ENCODE results near the gene HDGFL2.
"Not testable (repeated sequence)": the region's sequence is repeated elsewhere in the genome, so short reads cannot be mapped to it uniquely, and the experiment has no call there.

HDGFL2 gene

GRCh38 chr19:4522291-4523002, 50.4 kb downstream of the HDGFL2 start:
- Histone ChIP-seq H3K4me1 (ENCODE audit: control insufficient read depth in 1 of 2, insufficient read depth in 2 of 2, low read length in 2 of 2) (peaks cover 5 to 25% of the 10 kb centered on the region in 2 donors), H3K27ac (ENCODE audit: low read length) (no peak overlapping the region), H3K9me3 (ENCODE audit: control insufficient read depth in 1 of 2, low read length in 2 of 2) (no peaks in the 10 kb centered on the region), H3K36me3 (ENCODE audit: control insufficient read depth in 1 of 2, insufficient read depth in 2 of 2, low read length in 2 of 2) (no peaks in the 10 kb centered on the region), H3K27me3 (ENCODE audit: low read depth, low read length) (no peaks in the 10 kb centered on the region), H3K4me3 (ENCODE audit: low read depth in 1 of 2, low read length in 2 of 2) (no peak overlapping the region)

DNA sequence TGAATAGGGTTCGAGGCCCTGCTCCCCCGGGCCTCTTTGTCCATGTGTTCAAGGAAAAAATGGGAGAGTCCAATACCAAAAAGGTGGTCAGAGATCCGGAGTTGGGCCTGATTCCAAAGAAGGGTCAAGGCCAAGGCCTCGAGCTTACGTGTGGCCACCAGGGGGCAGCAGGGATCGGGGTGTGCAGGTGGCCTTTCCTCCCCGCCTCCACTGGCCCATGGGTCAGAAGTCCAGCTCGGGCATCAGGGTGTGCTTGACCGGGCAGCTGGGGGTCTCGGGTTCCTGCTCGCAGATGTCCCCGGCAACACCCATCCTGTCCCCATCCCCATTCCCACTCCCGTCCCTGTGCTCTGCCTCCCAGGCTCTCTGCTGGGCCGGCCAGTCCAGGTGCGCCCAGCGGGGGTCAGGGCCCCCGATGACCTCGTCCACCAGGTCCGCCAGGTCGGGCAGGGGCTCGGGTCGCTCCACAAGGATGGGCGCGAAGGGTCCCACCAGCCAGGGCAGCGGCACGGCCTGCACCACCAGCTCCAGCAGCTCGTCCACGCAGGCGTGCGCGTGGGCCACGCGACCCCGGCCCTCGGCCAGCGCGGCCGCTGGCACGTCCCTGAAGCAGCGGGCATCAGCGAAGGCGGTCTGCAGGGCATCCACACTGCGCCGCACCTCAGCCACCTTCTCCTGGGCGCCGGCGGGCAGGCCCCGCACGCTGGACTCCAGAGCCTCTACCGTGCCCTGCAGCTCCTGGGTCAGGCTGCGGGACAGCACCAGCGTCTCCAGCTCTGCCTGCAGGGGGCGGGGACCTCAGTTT, 51.4 kb downstream of the HDGFL2 start:
- Histone ChIP-seq H3K27ac (ENCODE audit: low read length) (no peak overlapping the region), H3K27me3 (ENCODE audit: low read depth, low read length) (no peaks in the 10 kb centered on the region), H3K9me3 (ENCODE audit: control insufficient read depth in 1 of 2, low read length in 2 of 2) (no peaks in the 10 kb centered on the region), H3K36me3 (ENCODE audit: control insufficient read depth in 1 of 2, insufficient read depth in 2 of 2, low read length in 2 of 2) (no peaks in the 10 kb centered on the region), H3K4me3 (ENCODE audit: low read depth in 1 of 2, low read length in 2 of 2) (no peak overlapping the region), H3K4me1 (ENCODE audit: control insufficient read depth in 1 of 2, insufficient read depth in 2 of 2, low read length in 2 of 2) (peaks cover 5 to 22% of the 10 kb centered on the region in 2 donors)

- H3K27ac ChIP-seq (ENCODE audit: low read length): no peak overlapping the region
- no peak overlapping the region for H3K4me3 ChIP-seq (ENCODE audit: low read depth in 1 of 2, low read length in 2 of 2)
These were observed 52.9 kb downstream of the HDGFL2 start for GRCh38 chr19:4524808-4525562.

DNA sequence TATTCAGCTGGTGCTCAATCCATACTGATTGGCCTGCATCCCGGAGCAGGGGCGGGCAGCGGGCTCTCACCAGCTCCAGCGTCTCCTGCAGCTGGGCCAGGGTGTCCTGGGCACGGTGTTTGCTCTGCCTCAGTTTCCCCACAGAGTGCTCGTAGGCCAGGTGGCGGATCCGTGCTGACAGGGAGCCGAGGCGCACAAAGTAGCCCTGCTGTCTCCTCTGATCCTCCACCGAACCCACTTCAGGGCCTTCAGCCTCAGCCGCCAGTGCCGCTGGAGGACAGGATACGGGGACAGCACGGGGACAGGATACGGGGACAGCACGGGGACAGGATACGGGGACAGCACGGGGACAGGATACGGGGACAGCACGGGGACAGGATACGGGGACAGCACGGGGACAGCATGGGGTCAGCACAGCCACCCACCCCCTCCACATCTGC, 53.5 kb downstream of the HDGFL2 start:
- Histone ChIP-seq H3K4me3 (ENCODE audit: low read depth in 1 of 2, low read length in 2 of 2) (no peak overlapping the region), H3K9me3 (ENCODE audit: control insufficient read depth in 1 of 2, low read length in 2 of 2) (no peaks in the 10 kb centered on the region), H3K27ac (ENCODE audit: low read length) (no peak overlapping the region), H3K36me3 (ENCODE audit: control insufficient read depth in 1 of 2, insufficient read depth in 2 of 2, low read length in 2 of 2) (no peaks in the 10 kb centered on the region), H3K4me1 (ENCODE audit: control insufficient read depth in 1 of 2, insufficient read depth in 2 of 2, low read length in 2 of 2) (peaks cover 0 to 6% of the 10 kb centered on the region in 2 donors), H3K27me3 (ENCODE audit: low read depth, low read length) (no peaks in the 10 kb centered on the region)

More at GRCh38 chr19:4524808-4525562, 52.9 kb downstream of the HDGFL2 start:
- Histone ChIP-seq H3K4me1 (ENCODE audit: control insufficient read depth in 1 of 2, insufficient read depth in 2 of 2, low read length in 2 of 2) (peaks cover 0 to 7% of the 10 kb centered on the region in 2 donors), H3K36me3 (ENCODE audit: control insufficient read depth in 1 of 2, insufficient read depth in 2 of 2, low read length in 2 of 2) (no peaks in the 10 kb centered on the region), H3K27me3 (ENCODE audit: low read depth, low read length) (no peaks in the 10 kb centered on the region), H3K9me3 (ENCODE audit: control insufficient read depth in 1 of 2, low read length in 2 of 2) (no peaks in the 10 kb centered on the region)

DNA sequence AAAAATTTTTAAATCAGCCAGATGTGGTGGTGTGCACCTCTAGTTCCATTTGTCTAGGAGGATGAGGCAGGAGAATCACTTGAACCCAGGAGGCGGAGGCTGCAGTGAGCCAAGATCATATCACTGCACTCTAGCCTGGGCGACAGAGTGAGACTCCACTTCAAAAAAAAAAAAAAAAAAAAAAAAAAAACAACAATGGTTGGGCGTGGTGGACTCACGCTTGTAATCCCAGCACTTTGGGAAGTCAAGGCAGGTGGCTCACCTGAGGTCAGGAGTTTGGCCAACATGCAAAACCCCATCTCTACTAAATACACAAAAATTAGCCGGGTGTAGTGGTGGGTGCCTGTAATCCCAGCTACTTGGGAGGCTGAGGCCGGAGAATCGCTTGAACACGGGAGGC, 55.3 kb downstream of the HDGFL2 start:
- H3K9me3 ChIP-seq (ENCODE audit: control insufficient read depth in 1 of 2, low read length in 2 of 2); H3K4me1 ChIP-seq (ENCODE audit: control insufficient read depth in 1 of 2, insufficient read depth in 2 of 2, low read length in 2 of 2); H3K27me3 ChIP-seq (ENCODE audit: low read depth, low read length); H3K36me3 ChIP-seq (ENCODE audit: control insufficient read depth in 1 of 2, insufficient read depth in 2 of 2, low read length in 2 of 2); H3K27ac ChIP-seq (ENCODE audit: low read length); H3K4me3 ChIP-seq (ENCODE audit: low read depth in 1 of 2, low read length in 2 of 2): not testable (repeated sequence)

GRCh38 chr19:4528843-4529242, 56.7 kb downstream of the HDGFL2 start:
- Histone ChIP-seq H3K27ac (ENCODE audit: low read length) (no peak overlapping the region), H3K4me1 (ENCODE audit: control insufficient read depth in 1 of 2, insufficient read depth in 2 of 2, low read length in 2 of 2) (no peaks in the 10 kb centered on the region), H3K4me3 (ENCODE audit: low read depth in 1 of 2, low read length in 2 of 2) (no peak overlapping the region), H3K36me3 (ENCODE audit: control insufficient read depth in 1 of 2, insufficient read depth in 2 of 2, low read length in 2 of 2) (no peaks in the 10 kb centered on the region), H3K9me3 (ENCODE audit: control insufficient read depth in 1 of 2, low read length in 2 of 2) (no peaks in the 10 kb centered on the region), H3K27me3 (ENCODE audit: low read depth, low read length) (no peaks in the 10 kb centered on the region)

DNA sequence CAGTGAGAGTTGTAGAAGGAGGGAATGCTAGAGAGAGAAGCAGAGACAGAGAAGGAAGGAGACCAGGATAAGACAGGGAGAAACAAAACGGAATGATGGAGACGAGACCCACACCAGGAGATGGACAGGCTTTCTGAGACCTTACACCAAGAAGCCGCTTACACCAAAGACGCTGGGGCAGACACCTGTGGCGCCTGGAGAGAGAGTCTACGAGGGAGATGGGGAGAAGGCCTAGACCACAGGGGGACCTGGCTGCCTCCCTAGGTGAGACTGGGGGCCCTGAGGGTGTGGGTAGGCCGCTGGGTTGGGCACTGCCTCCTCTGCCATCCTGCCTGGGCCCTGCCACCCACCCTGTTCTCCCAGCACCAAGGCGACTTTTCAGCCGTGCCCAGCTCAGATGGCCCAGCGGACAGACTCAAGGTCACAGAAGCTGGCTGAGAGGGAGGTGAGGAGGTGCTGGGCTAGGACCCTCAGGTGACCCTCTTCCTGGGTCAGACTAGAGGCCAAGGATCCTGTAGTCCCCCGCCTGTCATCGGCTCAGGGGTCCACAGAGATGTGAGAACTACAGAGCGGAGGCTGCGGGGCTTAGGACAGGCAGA, 57.9 kb downstream of the HDGFL2 start:
- Histone ChIP-seq H3K4me3 (ENCODE audit: low read depth in 1 of 2, low read length in 2 of 2) (no peak overlapping the region), H3K36me3 (ENCODE audit: control insufficient read depth in 1 of 2, insufficient read depth in 2 of 2, low read length in 2 of 2) (no peaks in the 10 kb centered on the region), H3K27ac (ENCODE audit: low read length) (no peak overlapping the region), H3K4me1 (ENCODE audit: control insufficient read depth in 1 of 2, insufficient read depth in 2 of 2, low read length in 2 of 2) (peaks cover 0 to 4% of the 10 kb centered on the region in 2 donors), H3K27me3 (ENCODE audit: low read depth, low read length) (no peaks in the 10 kb centered on the region), H3K9me3 (ENCODE audit: control insufficient read depth in 1 of 2, low read length in 2 of 2) (no peaks in the 10 kb centered on the region)

DNA sequence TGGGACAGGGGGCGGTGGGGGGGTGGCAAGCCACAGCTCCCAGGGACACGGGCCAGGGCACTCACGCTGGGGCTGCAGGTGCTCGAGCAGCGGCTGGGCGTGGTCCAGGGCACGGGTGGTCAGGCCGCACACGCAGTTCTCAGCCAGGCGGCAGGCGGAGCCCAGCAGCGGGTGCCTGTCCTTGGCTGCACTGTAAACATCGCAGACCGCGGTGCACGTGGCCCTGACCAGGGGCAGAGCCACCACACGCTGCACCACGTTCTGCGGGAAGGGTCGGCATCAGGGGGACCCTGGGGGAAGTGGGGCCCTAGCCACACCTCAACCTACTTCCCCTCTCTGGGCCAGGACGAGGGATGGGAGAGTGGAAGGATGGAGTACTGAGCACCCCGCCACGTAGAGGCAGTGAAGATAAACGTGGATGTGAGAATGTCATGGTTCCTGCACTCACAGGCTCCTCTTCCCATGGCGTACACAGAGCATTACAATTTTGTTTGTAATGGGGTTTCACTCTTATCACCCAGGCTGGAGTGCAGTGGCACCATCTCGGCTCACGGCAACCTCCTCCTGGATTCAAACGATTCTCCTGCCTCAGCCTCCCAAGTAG, 59.6 kb downstream of the HDGFL2 start:
- Histone ChIP-seq H3K27ac (ENCODE audit: low read length) (no peak overlapping the region), H3K4me3 (ENCODE audit: low read depth in 1 of 2, low read length in 2 of 2) (no peak overlapping the region), H3K36me3 (ENCODE audit: control insufficient read depth in 1 of 2, insufficient read depth in 2 of 2, low read length in 2 of 2) (no peaks in the 10 kb centered on the region), H3K4me1 (ENCODE audit: control insufficient read depth in 1 of 2, insufficient read depth in 2 of 2, low read length in 2 of 2) (peaks cover 0 to 10% of the 10 kb centered on the region in 2 donors), H3K9me3 (ENCODE audit: control insufficient read depth in 1 of 2, low read length in 2 of 2) (no peaks in the 10 kb centered on the region), H3K27me3 (ENCODE audit: low read depth, low read length) (no peaks in the 10 kb centered on the region)

GRCh38 chr19:4533334-4533733, 61.2 kb downstream of the HDGFL2 start:
- Histone ChIP-seq H3K27ac (ENCODE audit: low read length) (no peak overlapping the region), H3K9me3 (ENCODE audit: control insufficient read depth in 1 of 2, low read length in 2 of 2) (no peaks in the 10 kb centered on the region), H3K4me3 (ENCODE audit: low read depth in 1 of 2, low read length in 2 of 2) (no peak overlapping the region)

DNA sequence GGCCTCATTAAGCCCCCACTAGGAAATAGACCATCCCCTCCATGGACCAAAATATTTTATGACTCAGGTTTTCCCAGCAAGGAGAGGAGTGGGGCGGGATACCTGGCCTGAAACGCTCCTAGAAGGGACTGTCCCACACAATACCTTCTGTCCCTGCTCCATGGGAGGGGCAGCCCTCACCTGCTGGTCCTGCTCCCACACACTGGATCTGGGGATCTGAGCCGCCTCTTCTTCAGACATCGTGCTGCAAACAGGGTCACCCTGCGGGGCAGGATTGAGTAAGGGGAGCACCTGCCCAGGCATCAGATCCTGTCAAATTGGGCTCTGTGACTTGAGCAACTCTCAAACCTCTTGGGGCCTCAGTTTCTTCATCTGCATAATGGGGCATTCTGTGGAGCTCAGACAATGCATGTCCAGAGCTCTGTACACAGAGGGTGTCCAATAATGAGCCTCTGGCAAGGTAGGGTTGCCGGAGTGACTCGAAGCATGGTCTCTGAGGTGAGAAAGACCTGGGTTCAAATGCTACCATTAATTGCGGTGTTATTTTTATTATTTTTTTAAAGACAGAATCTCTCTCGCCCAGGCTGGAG, 61.8 kb downstream of the HDGFL2 start:
- Histone ChIP-seq H3K27ac (ENCODE audit: low read length) (no peak overlapping the region), H3K36me3 (ENCODE audit: control insufficient read depth in 1 of 2, insufficient read depth in 2 of 2, low read length in 2 of 2) (no peaks in the 10 kb centered on the region), H3K4me1 (ENCODE audit: control insufficient read depth in 1 of 2, insufficient read depth in 2 of 2, low read length in 2 of 2) (peaks cover 0 to 10% of the 10 kb centered on the region in 2 donors), H3K4me3 (ENCODE audit: low read depth in 1 of 2, low read length in 2 of 2) (no peak overlapping the region), H3K27me3 (ENCODE audit: low read depth, low read length) (no peaks in the 10 kb centered on the region), H3K9me3 (ENCODE audit: control insufficient read depth in 1 of 2, low read length in 2 of 2) (no peaks in the 10 kb centered on the region)

More at GRCh38 chr19:4533334-4533733, 61.2 kb downstream of the HDGFL2 start:
- Histone ChIP-seq H3K4me1 (ENCODE audit: control insufficient read depth in 1 of 2, insufficient read depth in 2 of 2, low read length in 2 of 2) (peaks cover 0 to 10% of the 10 kb centered on the region in 2 donors), H3K36me3 (ENCODE audit: control insufficient read depth in 1 of 2, insufficient read depth in 2 of 2, low read length in 2 of 2) (no peaks in the 10 kb centered on the region), H3K27me3 (ENCODE audit: low read depth, low read length) (no peaks in the 10 kb centered on the region)

Measured in muscle layer of duodenum (tissue), 2 donors.